MCF 10A (cell line): ENCODE data around the gene MAPKBP1. TPM values are rescaled to one million over a fixed set of nuclear protein-coding genes. Genes with fewer than 3 reads are reported as not detected.

Source experiments
- BruUV-seq: library from RNA; stranded (reverse); fragments of 400-500 nt; replicated peaks from 2 replicates; lab custom pipeline; 2021; lab: Mats Ljungman, UMichigan
- CTCF ChIA-PET: fragments of 300-600 bp; sonication (Branson Sonifier 250); formaldehyde crosslinking; extraction: SDS; loops from one replicate; lab custom pipeline; 2021; ENCODE audit warnings: antibody characterized with exemption, inconsistent platforms; lab: Yijun Ruan, JAX
- POLR2A ChIA-PET: fragments of 300-600, 350-650 bp; sonication (Branson Sonifier 250); formaldehyde crosslinking; extraction: SDS; loops from one replicate; lab custom pipeline; 2020; ENCODE audit warnings: antibody characterized with exemption, inconsistent platforms; lab: Yijun Ruan, JAX
- DNase-seq: peaks from one replicate; pipeline ENCODE4 v3.0.0-alpha.2; 2018; ENCODE audit not compliant: unreplicated experiment
- H3K27ac Mint-ChIP-seq: one replicate; pipeline ENCODE4 v1.8.0; 2022; ENCODE audit warnings: mild to moderate bottlenecking, low read depth, mixed read lengths; ENCODE audit not compliant: unreplicated experiment
- H3K27me3 Mint-ChIP-seq: one replicate; pipeline ENCODE4 v1.8.0; 2022; ENCODE audit warnings: mixed read lengths; ENCODE audit not compliant: insufficient read depth, unreplicated experiment
- H3K36me3 Mint-ChIP-seq: one replicate; pipeline ENCODE4 v1.8.0; 2022; ENCODE audit warnings: mild to moderate bottlenecking, moderate library complexity, mixed read lengths; ENCODE audit not compliant: insufficient read depth, unreplicated experiment
- H3K4me1 Mint-ChIP-seq: one replicate; pipeline ENCODE4 v1.8.0; 2022; ENCODE audit warnings: mixed read lengths; ENCODE audit not compliant: insufficient read depth, unreplicated experiment
- H3K4me3 Mint-ChIP-seq: one replicate; pipeline ENCODE4 v1.8.0; 2022; ENCODE audit warnings: mild to moderate bottlenecking, moderate library complexity, mixed read lengths; ENCODE audit not compliant: unreplicated experiment
- H3K9me3 Mint-ChIP-seq: one replicate; pipeline ENCODE4 v1.8.0; 2022; ENCODE audit warnings: mixed read lengths; ENCODE audit not compliant: unreplicated experiment
- CTCF ChIP-seq: fragments of 200-600 bp; IDR thresholded peaks from one replicate; pipeline ENCODE4 v1.8.0; 2022; ENCODE audit warnings: antibody characterized with exemption, mild to moderate bottlenecking; ENCODE audit not compliant: unreplicated experiment
- intact Hi-C: fragments of 100-400 bp; cut with micrococcal nuclease; formaldehyde crosslinking; loops from 2 replicates; pipeline ENCODE4 v1.14.1; 2022
- total RNA-seq: library from RNA; stranded (reverse); gene quantifications from 2 replicates; pipeline ENCODE4 v1.2.3, GENCODE V29; 2022

MAPKBP1 gene
- total RNA-seq, 1 experiment from 2014 or later: 35.0 TPM

DNA sequence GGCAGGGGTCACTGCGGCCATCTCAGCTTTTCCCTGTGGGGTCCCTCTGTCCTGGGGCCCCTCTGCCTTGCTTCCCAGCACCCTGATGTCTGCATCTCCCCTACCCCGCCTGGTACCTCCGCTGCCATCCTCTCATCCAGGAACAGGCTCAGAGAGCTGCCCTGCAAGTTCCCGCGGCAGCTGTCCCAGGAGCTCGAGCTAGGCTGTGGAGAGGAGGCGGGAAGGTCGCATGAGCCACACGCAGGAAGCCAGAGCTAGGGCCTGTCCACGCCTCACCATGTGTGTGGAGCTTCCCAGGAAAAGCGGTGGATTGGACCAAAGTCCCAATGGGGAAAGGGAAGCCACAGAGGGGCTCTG is 76.9 kb downstream of the MAPKBP1 start:
- no peaks in the 10 kb centered on the region for H3K27me3 Mint-ChIP-seq
- no TSS peak for BruUV-seq
- no peak for TF ChIP-seq CTCF
- H3K4me1 Mint-ChIP-seq: no peaks in the 10 kb centered on the region
- peaks cover 11% of the 10 kb centered on the region for H3K36me3 Mint-ChIP-seq
- intact Hi-C loops: no loop called here
- H3K27ac Mint-ChIP-seq: no peak overlapping the region
- no peak for DNase-seq
- ChIA-PET POLR2A (interaction anchor here (0.6 to 1.6 kb wide), 4 partner anchors 13 to 293 kb away, joined by 3 to 4 read pairs (median 4); partner anchors contain the start of genes MAPKBP1 and PLA2G4B), CTCF (interaction anchor here (0.9 kb wide), 1 partner anchor 12 kb away, joined by 3 read pairs; the partner anchor contains the start of gene PLA2G4B)
- H3K4me3 Mint-ChIP-seq: no peak overlapping the region
- no peaks in the 10 kb centered on the region for H3K9me3 Mint-ChIP-seq

GRCh38 chr15:41851755-41852370 is 77.6 kb downstream of the MAPKBP1 start:
- H3K36me3 Mint-ChIP-seq: peaks cover 11% of the 10 kb centered on the region
- no peak for DNase-seq
- POLR2A ChIA-PET: interaction anchor here (0.7 to 1.6 kb wide), 6 partner anchors 11 to 79 kb away, joined by 3 to 5 read pairs (median 4); partner anchors contain the start of genes MAPKBP1 and PLA2G4B
- no peaks in the 10 kb centered on the region for H3K27me3 Mint-ChIP-seq
- no peaks in the 10 kb centered on the region for H3K4me1 Mint-ChIP-seq
- BruUV-seq: no TSS peak
- no peak for TF ChIP-seq CTCF
- intact Hi-C loops: no loop called here
- H3K27ac Mint-ChIP-seq: no peak overlapping the region
- CTCF ChIA-PET: interaction anchor here (0.8 to 0.9 kb wide), 2 partner anchors 13 to 232 kb away, joined by 3 to 4 read pairs; partner anchors contain the start of gene PLA2G4B
- no peaks in the 10 kb centered on the region for H3K9me3 Mint-ChIP-seq
- H3K4me3 Mint-ChIP-seq: no peak overlapping the region

DNA sequence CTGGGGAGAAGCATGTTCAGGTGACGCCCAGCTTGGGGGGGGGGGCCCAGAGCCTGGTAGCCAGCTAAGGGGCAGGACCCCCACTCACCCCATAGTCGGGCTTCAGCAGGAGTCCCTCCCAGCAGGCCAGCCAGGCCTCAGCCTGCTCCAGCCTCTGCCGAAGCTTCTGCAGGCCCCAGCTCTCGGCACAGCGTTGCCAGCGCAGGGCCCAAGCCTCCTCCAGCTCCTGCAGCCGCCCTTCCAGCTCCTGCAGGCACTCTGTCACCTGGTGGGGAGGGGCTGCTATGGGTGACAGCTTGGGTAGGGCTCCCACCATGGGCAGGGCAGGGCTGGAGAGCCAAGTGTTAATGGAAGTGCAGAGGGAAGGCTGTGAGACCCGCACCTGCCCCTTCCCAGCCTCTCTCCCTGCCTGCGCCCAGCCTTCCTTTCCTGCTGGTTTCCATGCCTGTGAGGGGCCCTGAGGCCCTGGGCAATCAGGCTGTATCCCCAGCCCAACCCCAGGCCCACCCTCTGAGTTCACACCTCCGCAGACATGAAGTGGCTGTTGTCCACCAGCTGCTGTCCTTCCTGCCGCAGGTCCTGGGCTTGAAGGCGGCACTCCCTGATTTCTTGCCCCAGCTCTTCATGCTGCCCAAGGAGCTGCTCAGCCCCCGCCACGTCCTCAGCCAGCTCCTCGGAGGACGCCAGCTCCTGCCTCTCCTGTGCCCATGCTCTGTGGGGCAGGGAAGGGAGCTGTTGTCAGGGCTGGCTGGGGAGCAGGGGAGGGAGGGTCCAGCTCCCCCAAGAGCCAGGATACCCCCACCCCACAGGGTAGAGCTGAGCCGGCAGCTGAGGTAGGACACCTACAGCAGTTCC is 78.7 kb downstream of the MAPKBP1 start:
- CTCF ChIA-PET: interaction anchor here (0.8 to 1.4 kb wide), 2 partner anchors 80 to 231 kb away, joined by 4 read pairs; no protein-coding TSS in a partner anchor
- TF ChIP-seq CTCF: no peak
- no peak for DNase-seq
- Mint-ChIP-seq H3K27me3 (no peaks in the 10 kb centered on the region), H3K36me3 (peaks cover 11% of the 10 kb centered on the region), H3K4me3 (no peak overlapping the region), H3K27ac (no peak overlapping the region), H3K9me3 (no peaks in the 10 kb centered on the region), H3K4me1 (no peaks in the 10 kb centered on the region)
- BruUV-seq: no TSS peak
- intact Hi-C loops: no loop called here
- POLR2A ChIA-PET: interaction anchor here (0.6 to 1.5 kb wide), 5 partner anchors 12 to 80 kb away, joined by 3 to 5 read pairs (median 3); no protein-coding TSS in a partner anchor

GRCh38 chr15:41853831-41854230 is 79.5 kb downstream of the MAPKBP1 start:
- H3K9me3 Mint-ChIP-seq: no peaks in the 10 kb centered on the region
- H3K27ac Mint-ChIP-seq: no peak overlapping the region
- no peaks in the 10 kb centered on the region for H3K4me1 Mint-ChIP-seq
- H3K27me3 Mint-ChIP-seq: no peaks in the 10 kb centered on the region
- H3K4me3 Mint-ChIP-seq: no peak overlapping the region
- H3K36me3 Mint-ChIP-seq: peaks cover 11% of the 10 kb centered on the region
- DNase-seq: no peak
- no TSS peak for BruUV-seq
- TF ChIP-seq CTCF: no peak
- ChIA-PET POLR2A (no interaction called here), CTCF (no interaction called here)
- intact Hi-C loops: no loop called here
